HCT116 (cell line): ENCODE data around the gene PXN. TPM values are rescaled to one million over a fixed set of nuclear protein-coding genes. Genes with fewer than 3 reads are reported as not detected.

Experiments used
- ATAC-seq: fragments of 200-7000 bp; cut with Tn5 transposase; 2 replicates; pipeline ENCODE4 v1.9.1; 2020; ENCODE audit warnings: mild to moderate bottlenecking, moderate library complexity
- BruUV-seq: library from RNA; stranded (reverse); fragments of 400-500 nt; replicated peaks from 2 replicates; lab custom pipeline; 2021; lab: Mats Ljungman, UMichigan
- CTCF ChIA-PET: fragments of 300-600 bp; sonication (Branson Sonifier 250); formaldehyde crosslinking; loops from one replicate; lab custom pipeline; 2021; ENCODE audit warnings: antibody characterized with exemption; lab: Charles Lee
- POLR2A ChIA-PET: fragments of 300-600, 350-600 bp; sonication (Branson Sonifier 250); formaldehyde crosslinking; loops from one replicate; lab custom pipeline; 2021; ENCODE audit warnings: antibody characterized with exemption; lab: Charles Lee
- RAD21 ChIA-PET, 2 experiments: fragments of 300-600 bp; sonication (Branson Sonifier 250); formaldehyde crosslinking; loops; one replicate each; lab custom pipeline; 2023; ENCODE audit warnings: low total read pairs in 2 of 2; ENCODE audit not compliant: uncharacterized antibody in 2 of 2, unreplicated experiment in 2 of 2, low non-redundant PET in 1 of 2; lab: Charles Lee
- DNase-seq: peaks from one replicate; pipeline ENCODE4 v3.0.0-alpha.2; 2010; ENCODE audit warnings: low read depth, low spot score
- H2AFZ ChIP-seq: fragments of 200-600 bp; shearing (Covaris generic), sonication (generic); 2 replicates; pipeline ENCODE4 v1.6.1; 2017; ENCODE audit warnings: low read depth, mixed run types, mixed read lengths, antibody characterized with exemption, low read length; ENCODE audit not compliant: poor library complexity, severe bottlenecking
- H3K27ac ChIP-seq: 2 replicates; pipeline ENCODE4 v1.5.1; 2012; ENCODE audit warnings: low read depth, low read length
- H3K27me3 ChIP-seq: fragments of 200-600 bp; sonication (generic); 2 replicates; pipeline ENCODE4 v1.6.1; 2016; ENCODE audit warnings: mixed run types, low read length, mixed read lengths; ENCODE audit not compliant: insufficient read depth
- H3K36me3 ChIP-seq, 2 experiments: fragments of 200-500 bp in 1 of 2; fragments of 200-600 bp in 1 of 2; sonication (Bioruptor generic) in 1 of 2; sonication (generic) in 1 of 2; 2 replicates each; pipeline versions ENCODE4 v1.5.1 to v1.6.1; 2014 to 2016; ENCODE audit warnings: low read length in 2 of 2, inconsistent platforms in 1 of 2, mixed read lengths in 1 of 2, mixed run types in 1 of 2; ENCODE audit not compliant: insufficient read depth in 2 of 2, control insufficient read depth in 1 of 2
- H3K4me1 ChIP-seq, 2 experiments: fragments of 200-600 bp in 1 of 2; sonication (generic) in 1 of 2; 2 replicates each; pipeline versions ENCODE4 v1.5.1 to v1.6.1; 2012 to 2017; ENCODE audit warnings: low read length in 2 of 2, inconsistent platforms in 1 of 2, mild to moderate bottlenecking in 1 of 2, mixed read lengths in 1 of 2, mixed run types in 1 of 2, moderate library complexity in 1 of 2; ENCODE audit not compliant: insufficient read depth in 2 of 2, control insufficient read depth in 1 of 2
- H3K4me2 ChIP-seq: fragments of 200-600 bp; sonication (generic); 2 replicates; pipeline ENCODE4 v1.6.1; 2017; ENCODE audit warnings: mixed run types, low read length, mixed read lengths
- H3K4me3 ChIP-seq, 2 experiments: fragments of 200-600 bp in 1 of 2; sonication (generic) in 1 of 2; replicated peaks in 1 of 2; 2 replicates each; pipeline ENCODE4 v1.5.1; 2011 to 2016; ENCODE audit warnings: low read length in 2 of 2, control low read depth in 1 of 2, low read depth in 1 of 2, mild to moderate bottlenecking in 1 of 2, mixed read lengths in 1 of 2, mixed run types in 1 of 2
- H3K79me2 ChIP-seq: fragments of 200-600 bp; sonication (generic); 2 replicates; pipeline ENCODE4 v1.6.1; 2017; ENCODE audit warnings: mild to moderate bottlenecking, mixed run types, low read length, moderate library complexity, mixed read lengths; ENCODE audit not compliant: insufficient read depth
- H3K9ac ChIP-seq: fragments of 200-600 bp; sonication (generic); 2 replicates; pipeline ENCODE4 v1.6.1; 2016; ENCODE audit warnings: low read length, mixed read lengths
- H3K9me2 ChIP-seq: fragments of 200-600 bp; sonication (generic), shearing (Covaris generic); 2 replicates; pipeline ENCODE4 v1.6.1; 2017; ENCODE audit warnings: mixed run types, mild to moderate bottlenecking, moderate library complexity; ENCODE audit not compliant: insufficient read depth
- H3K9me3 ChIP-seq, 2 experiments: fragments of 200-500 bp in 1 of 2; fragments of 200-600 bp in 1 of 2; sonication (Bioruptor generic) in 1 of 2; sonication (generic) in 1 of 2; 2 replicates each; pipeline ENCODE4 v1.6.1; 2014 to 2017; ENCODE audit warnings: low read length in 2 of 2, mixed read lengths in 2 of 2, inconsistent platforms in 1 of 2, low read depth in 1 of 2, mild to moderate bottlenecking in 1 of 2, mixed run types in 1 of 2, moderate library complexity in 1 of 2; ENCODE audit not compliant: control insufficient read depth in 1 of 2, insufficient read depth in 1 of 2
- H4K20me1 ChIP-seq: fragments of 200-600 bp; sonication (generic), shearing (Covaris generic); 2 replicates; pipeline ENCODE4 v1.6.1; 2017; ENCODE audit warnings: mixed run types, mild to moderate bottlenecking, moderate library complexity; ENCODE audit not compliant: insufficient read depth
- CBX3 ChIP-seq: IDR thresholded peaks from 2 replicates; pipeline ENCODE4 v1.6.1; 2012; ENCODE audit warnings: low read depth
- CEBPB ChIP-seq: IDR thresholded peaks from 2 replicates; pipeline ENCODE4 v1.6.1; 2012; ENCODE audit warnings: low read depth
- CTCF ChIP-seq, 3 experiments: fragments of 200-600 bp in 1 of 3; sonication (generic) in 1 of 3; IDR thresholded peaks in 2 of 3; conservative IDR thresholded peaks in 1 of 3; 2 replicates each; pipeline ENCODE4 v1.5.1; 2012 to 2017; ENCODE audit warnings: low read depth in 2 of 3, low read length in 2 of 3, antibody characterized with exemption in 1 of 3, borderline replicate concordance in 1 of 3, control low read depth in 1 of 3, mild to moderate bottlenecking in 1 of 3, mixed read lengths in 1 of 3, mixed run types in 1 of 3, moderate library complexity in 1 of 3; ENCODE audit not compliant: insufficient read depth in 1 of 3
- EGR1 ChIP-seq: IDR thresholded peaks from 2 replicates; pipeline ENCODE4 v1.6.1; 2012; ENCODE audit warnings: low read depth
- EZH2phosphoT487 ChIP-seq: fragments of 200-600 bp; IDR thresholded peaks from 2 replicates; pipeline ENCODE4 v1.6.1; 2018; ENCODE audit warnings: antibody characterized with exemption, borderline replicate concordance
- POLR2AphosphoS5 ChIP-seq: IDR thresholded peaks from 2 replicates; pipeline ENCODE4 v1.6.1; 2011; ENCODE audit warnings: mild to moderate bottlenecking, low read depth, low read length, moderate library complexity
- RAD21 ChIP-seq: IDR thresholded peaks from 2 replicates; pipeline ENCODE4 v1.6.1; 2012; ENCODE audit warnings: low read depth, mild to moderate bottlenecking
- intact Hi-C: fragments of 100-400 bp; cut with micrococcal nuclease; formaldehyde crosslinking; loops from 2 replicates; pipeline ENCODE4 v1.10.0; 2022
- total RNA-seq: library from RNA; stranded (reverse); gene quantifications from one replicate; pipeline ENCODE4 v1.2.1, GENCODE V29; 2021; ENCODE audit not compliant: unreplicated experiment

Gene PXN
- total RNA-seq, 1 experiment from 2014 or later: 211 TPM

GRCh38 chr12:120265473-120266179 lies at the start of gene PXN (continued):
- peak; percentile 82 for TF ChIP-seq POLR2AphosphoS5
- TF ChIP-seq, all 23 proteins: peak for 4

- intact Hi-C loops: no loop called here
- ChIA-PET CTCF (interaction anchor here (0.6 to 3.4 kb wide), 5 partner anchors 9 to 267 kb away, joined by 3 to 21 read pairs (median 4); partner anchors contain the start of genes POP5 and SIRT4), POLR2A (interaction anchor here (1.3 to 1.8 kb wide), 2 partner anchors 21 to 23 kb away, joined by 6 to 7 read pairs; partner anchors contain the start of genes RNU4-1 and RNU4-2), RAD21 (interaction anchor here in 1 of 2 experiments (0.7 kb wide), 1 partner anchor 335 kb away, joined by 3 read pairs; no protein-coding TSS in a partner anchor)
- BruUV-seq: no TSS peak
- Histone ChIP-seq H3K9me2 (no peaks in the 10 kb centered on the region), H4K20me1 (no peaks in the 10 kb centered on the region), H3K4me3 (no peak overlapping the region), H3K9ac (no peak overlapping the region), H2AFZ (no peak overlapping the region), H3K9me3 (no peaks in the 10 kb centered on the region), H3K4me1 (peaks cover 2 to 15% of the 10 kb centered on the region in 2 experiments; a peak in 1 of 4 replicates), H3K36me3 (no peaks in the 10 kb centered on the region), H3K4me2 (no peak overlapping the region), H3K27me3 (no peaks in the 10 kb centered on the region), H3K27ac (no peak overlapping the region), H3K79me2 (no peaks in the 10 kb centered on the region)
- peak; percentile 32; the same call in 1 of the 2 replicates for TF ChIP-seq RAD21
- no peak for TF ChIP-seq CEBPB
- peak; percentile 41 to 75 (median 71); a peak in 5 of 6 replicates for TF ChIP-seq CTCF (IDR thresholded peaks at IDR 0.05 in 2 of 3, conservative IDR thresholded peaks at IDR 0.05 in 1 of 3; ENCODE audit: borderline replicate concordance in 1 of 3, insufficient read depth in 1 of 3, low read depth in 2 of 3, low read length in 2 of 3)
- peak; percentile 54; the same call in 1 of the 2 replicates for TF ChIP-seq CBX3
- no peak for TF ChIP-seq EZH2phosphoT487
- TF ChIP-seq EGR1: no peak
- DNase-seq (no peak), ATAC-seq (peak; percentile 41)
These were observed 48.7 kb upstream of the PXN start for GRCh38 chr12:120314220-120314619.
